ENCODE results near the gene FMO2. TPM values are rescaled to one million over a fixed set of nuclear protein-coding genes. Genes with fewer than 3 reads are reported as not detected.
"Not testable (repeated sequence)": the region's sequence is repeated elsewhere in the genome, so short reads cannot be mapped to it uniquely, and the experiment has no call there.

The FMO2 gene
- total and polyA plus RNA-seq, 2 of the 8 experiments (the other 6 are each of a cell fraction or from before 2014, with no cell fraction given), result not detected

- H2AFZ ChIP-seq (ENCODE audit: low read length); H3K27me3 ChIP-seq (replicated peaks in 1 of 4; ENCODE audit: control insufficient read depth in 3 of 4, extremely low read depth in 1 of 4, insufficient read depth in 3 of 4, low read length in 3 of 4); H3K79me2 ChIP-seq (ENCODE audit: control insufficient read depth in 1 of 2, insufficient read depth in 2 of 2, low read length in 2 of 2); H2BK5ac ChIP-seq (ENCODE audit: low read depth, low read length); H3K14ac ChIP-seq (ENCODE audit: insufficient read length); H3K27ac ChIP-seq (ENCODE audit: low read depth, low read length); H3K9me3 ChIP-seq (ENCODE audit: insufficient read depth in 2 of 2, low read depth in 1 of 2, low read length in 1 of 2); H2BK15ac ChIP-seq (ENCODE audit: low read length); H3K36me3 ChIP-seq (ENCODE audit: control insufficient read depth in 2 of 4, insufficient read depth in 4 of 4, low read length in 3 of 4); H3K23ac ChIP-seq (ENCODE audit: insufficient read length); H3K56ac ChIP-seq (replicated peaks; ENCODE audit: insufficient read length, low read depth, low read length); H4K5ac ChIP-seq (ENCODE audit: insufficient read length, low read depth, low read length); H3K4ac ChIP-seq (replicated peaks; ENCODE audit: insufficient read length, low read depth, low read length); H4K91ac ChIP-seq (replicated peaks; ENCODE audit: insufficient read length, low read length); H4K20me1 ChIP-seq (replicated peaks in 1 of 2; ENCODE audit: control insufficient read depth in 1 of 2, insufficient read depth in 2 of 2, low read length in 2 of 2); H4K8ac ChIP-seq (ENCODE audit: extremely low read depth, insufficient read depth, low read length); H3K23me2 ChIP-seq (ENCODE audit: low read depth, low read length); H3K18ac ChIP-seq (ENCODE audit: extremely low read depth, low read length); POLR2A ChIA-PET (ENCODE audit: partially characterized antibody); H2BK120ac ChIP-seq (replicated peaks; ENCODE audit: low read depth, low read length); H3K4me2 ChIP-seq (ENCODE audit: insufficient read depth in 1 of 2, low read depth in 2 of 2, low read length in 2 of 2); H2AK5ac ChIP-seq (ENCODE audit: low read depth, low read length); H2BK12ac ChIP-seq (ENCODE audit: low read depth, low read length); H2BK20ac ChIP-seq (ENCODE audit: low read length); DNase-seq (ENCODE audit: low read depth in 1 of 2, low spot score in 2 of 2); H3K4me3 ChIP-seq (ENCODE audit: extremely low read depth in 1 of 4, insufficient read depth in 2 of 4, low read depth in 3 of 4, low read length in 4 of 4); H3K79me1 ChIP-seq (ENCODE audit: low read depth, low read length); H3K9ac ChIP-seq (replicated peaks in 1 of 4; ENCODE audit: extremely low read depth in 1 of 4, low read depth in 3 of 4, low read length in 3 of 4): not testable (repeated sequence)
- WGBS, 2 experiments (ENCODE audit: extremely low coverage in 1 of 2, insufficient coverage in 1 of 2, insufficient read length in 1 of 2, insufficient replicate concordance in 2 of 2, low coverage in 1 of 2, low lambda C conversion rate in 2 of 2, missing lambda C conversion rate in 1 of 2), result 83% methylated on average over 4 of the region's 4 CpGs; no CpG with 5 or more reads in 1 of the 2 experiments
- peaks cover 2 to 14% (median 11%) of the 10 kb centered on the region in 4 experiments; a peak in 6 of 7 replicates for H3K4me1 ChIP-seq (replicated peaks in 1 of 4; ENCODE audit: control insufficient read depth in 3 of 4, insufficient read depth in 4 of 4, low read length in 3 of 4)
- CTCF ChIA-PET (ENCODE audit: partially characterized antibody), result interaction anchor here (1.0 kb wide), 1 partner anchor 21 kb away, joined by 3 read pairs; no protein-coding TSS in a partner anchor
- peak; percentile 45 for FAIRE-seq
These were observed 39.2 kb downstream of the FMO2 start for GRCh38 chr1:171224257-171224656.

All from H1 (cell line).